Gastrocnemius medialis (tissue), 4 donors: Measurements from ENCODE around the gene COPS8. TPM values are rescaled to one million over a fixed set of nuclear protein-coding genes. Genes with fewer than 3 reads are reported as not detected.

Experiments
- ATAC-seq, 2 donors: fragments of 150-250 bp; one replicate each; pipeline ENCODE4 v1.9.1; 2016
- DNase-seq, 2 donors: peaks; one replicate each; pipeline ENCODE4 v3.0.0-alpha.2; 2019
- H3K27ac ChIP-seq, 4 donors: fragments of 200-600 bp; sonication (generic); 1 replicate in 1 of 4; 2 replicates in 3 of 4; pipeline ENCODE4 v1.5.1; 2016 to 2018; ENCODE audit warnings: mild to moderate bottlenecking in 2 of 4, moderate library complexity in 1 of 4
- H3K27me3 ChIP-seq, 3 donors: fragments of 200-600 bp; sonication (generic) in 2 of 3; 1 replicate in 1 of 3; 2 replicates in 2 of 3; pipeline versions ENCODE4 v1.5.1 to v1.6.0; 2016 to 2019; ENCODE audit warnings: mild to moderate bottlenecking in 1 of 3, moderate library complexity in 1 of 3
- H3K36me3 ChIP-seq, 2 donors: fragments of 200-600 bp; sonication (generic) in 1 of 2; one replicate each; pipeline ENCODE4 v1.5.1; 2017 to 2018
- H3K4me1 ChIP-seq, 2 donors: fragments of 200-600 bp; sonication (generic) in 1 of 2; one replicate each; pipeline ENCODE4 v1.5.1; 2016 to 2017; ENCODE audit warnings: mild to moderate bottlenecking in 2 of 2
- H3K4me3 ChIP-seq, 4 donors: fragments of 200-600 bp; sonication (generic) in 3 of 4; 1 replicate in 1 of 4; 2 replicates in 3 of 4; pipeline ENCODE4 v1.5.1; 2016 to 2019; ENCODE audit warnings: mild to moderate bottlenecking in 2 of 4
- H3K9me3 ChIP-seq, 3 donors: fragments of 200-600 bp; sonication (generic) in 2 of 3; 1 replicate in 1 of 3; 2 replicates in 2 of 3; pipeline ENCODE4 v1.5.1; 2016 to 2019
- CTCF ChIP-seq, 5 experiments: fragments of 450-650 bp in 3 of 5; fragments of 200-600 bp in 2 of 5; sonication (generic) in 2 of 5; IDR thresholded peaks in 4 of 5; conservative IDR thresholded peaks in 1 of 5; 1 replicate in 4 of 5; 2 replicates in 1 of 5; pipeline ENCODE4 v1.5.1; 2016 to 2019; ENCODE audit warnings: antibody characterized with exemption in 5 of 5, mild to moderate bottlenecking in 3 of 5, moderate library complexity in 3 of 5
- POLR2A ChIP-seq, 2 donors: fragments of 450-650 bp; IDR thresholded peaks; one replicate each; pipeline ENCODE4 v1.6.1; 2017; ENCODE audit warnings: antibody characterized with exemption in 2 of 2, mild to moderate bottlenecking in 2 of 2, moderate library complexity in 2 of 2
- in situ Hi-C, 4 donors: fragments of 200-750 bp; cut with MboI; loops; one replicate each; pipeline versions ENCODE4 v1.15.0 to v1.8.0; 2017; ENCODE audit warnings: low sequenced_read_pairs in 4 of 4
- intact Hi-C: fragments of 100-400 bp; cut with DNase I; formaldehyde crosslinking; loops from one replicate; pipeline ENCODE4 v1.15.1; 2023; ENCODE audit warnings: low total_unique reads
- total RNA-seq, 4 donors: library from RNA; depleted of rRNA; stranded (reverse); fragments of >200 nt; gene quantifications; one replicate each; pipeline versions ENCODE4 v1.1.0 to v1.2.3, GENCODE V29; 2016

The COPS8 gene
- total RNA-seq, 4 donors from 2014 or later, result 353 to 709 (median 642) TPM

- peak; percentile 54 to 76 for ATAC-seq
- in situ Hi-C loops, result loop anchor here in 2 of 4 donors (10.0 kb wide), 2 partner anchors 293 to 353 kb away; partner anchors contain the start of gene COL6A3 (in 2 of the 2)
- Histone ChIP-seq H3K36me3 (no peaks in the 10 kb centered on the region), H3K9me3 (no peaks in the 10 kb centered on the region), H3K27ac (peak overlapping the region in 2 of 4 donors; percentile 24 to 39), H3K4me1 (peaks cover 11 to 13% of the 10 kb centered on the region in 2 donors), H3K27me3 (no peaks in the 10 kb centered on the region), H3K4me3 (no peak overlapping the region)
- DNase-seq, result peak; percentile 49 to 73
- intact Hi-C loops, result loop anchor here (5.0 to 10.0 kb wide), 2 partner anchors 290 to 353 kb away; partner anchors contain the start of gene COL6A3
- peak; percentile 66 to 77 (median 70) for TF ChIP-seq CTCF (IDR thresholded peaks at IDR 0.05 in 4 of 5, conservative IDR thresholded peaks at IDR 0.05 in 1 of 5)
- no peak for TF ChIP-seq POLR2A (IDR thresholded peaks at IDR 0.05)
These were observed 36.6 kb downstream of the COPS8 start for GRCh38 chr2:237122214-237122666.

GRCh38 chr2:237124820-237125219, 39.1 kb downstream of the COPS8 start:
- ATAC-seq (no peak), DNase-seq (no peak)
- Histone ChIP-seq H3K27ac (no peak overlapping the region), H3K9me3 (no peaks in the 10 kb centered on the region), H3K36me3 (no peaks in the 10 kb centered on the region), H3K4me3 (no peak overlapping the region), H3K4me1 (peaks cover 3 to 12% of the 10 kb centered on the region in 2 donors), H3K27me3 (no peaks in the 10 kb centered on the region)
- intact Hi-C loops, result loop anchor here (5.0 to 10.0 kb wide), 2 partner anchors 287 to 350 kb away; partner anchors contain the start of gene COL6A3
- TF ChIP-seq CTCF (IDR thresholded peaks at IDR 0.05 in 4 of 5, conservative IDR thresholded peaks at IDR 0.05 in 1 of 5) (no peak), POLR2A (IDR thresholded peaks at IDR 0.05) (no peak)
- in situ Hi-C loops, result loop anchor here in 2 of 4 donors (10.0 kb wide), 2 partner anchors 290 to 350 kb away; partner anchors contain the start of gene COL6A3 (in 2 of the 2)

- intact Hi-C loops, result loop anchor here (10.0 kb wide), 1 partner anchor 349 kb away; no protein-coding TSS in a partner anchor
These were observed 40.3 kb downstream of the COPS8 start for GRCh38 chr2:237125967-237126366.

GRCh38 chr2:237126519-237127174, 41.0 kb downstream of the COPS8 start:
- intact Hi-C loops, result loop anchor here (10.0 kb wide), 1 partner anchor 348 kb away; no protein-coding TSS in a partner anchor
- peaks cover 3 to 12% of the 10 kb centered on the region in 2 donors for H3K4me1 ChIP-seq
- no peaks in the 10 kb centered on the region for H3K27me3 ChIP-seq
- ATAC-seq (no peak), DNase-seq (no peak)
- H3K9me3 ChIP-seq, result no peaks in the 10 kb centered on the region
- in situ Hi-C loops, result loop anchor here in 2 of 4 donors (10.0 kb wide), 2 partner anchors 288 to 348 kb away; partner anchors contain the start of gene COL6A3 (in 2 of the 2)
- peak overlapping the region; percentile 65 to 77 (median 72) for H3K27ac ChIP-seq
- TF ChIP-seq CTCF (IDR thresholded peaks at IDR 0.05 in 4 of 5, conservative IDR thresholded peaks at IDR 0.05 in 1 of 5) (no peak), POLR2A (IDR thresholded peaks at IDR 0.05) (no peak)
- no peaks in the 10 kb centered on the region for H3K36me3 ChIP-seq
- no peak overlapping the region for H3K4me3 ChIP-seq

More at GRCh38 chr2:237125967-237126366, 40.3 kb downstream of the COPS8 start:
- Histone ChIP-seq H3K4me3 (no peak overlapping the region), H3K4me1 (peaks cover 3 to 12% of the 10 kb centered on the region in 2 donors), H3K9me3 (no peaks in the 10 kb centered on the region), H3K27ac (peak overlapping the region; percentile 65 to 77 (median 72)), H3K27me3 (no peaks in the 10 kb centered on the region), H3K36me3 (no peaks in the 10 kb centered on the region)
- no peak for ATAC-seq
- no peak for TF ChIP-seq POLR2A (IDR thresholded peaks at IDR 0.05)
- TF ChIP-seq CTCF (IDR thresholded peaks at IDR 0.05 in 4 of 5, conservative IDR thresholded peaks at IDR 0.05 in 1 of 5), result no peak
- no peak for DNase-seq
- in situ Hi-C loops, result loop anchor here in 2 of 4 donors (10.0 kb wide), 2 partner anchors 289 to 349 kb away; partner anchors contain the start of gene COL6A3 (in 2 of the 2)
